ENCODE results near the gene SFT2D1.

DNA sequence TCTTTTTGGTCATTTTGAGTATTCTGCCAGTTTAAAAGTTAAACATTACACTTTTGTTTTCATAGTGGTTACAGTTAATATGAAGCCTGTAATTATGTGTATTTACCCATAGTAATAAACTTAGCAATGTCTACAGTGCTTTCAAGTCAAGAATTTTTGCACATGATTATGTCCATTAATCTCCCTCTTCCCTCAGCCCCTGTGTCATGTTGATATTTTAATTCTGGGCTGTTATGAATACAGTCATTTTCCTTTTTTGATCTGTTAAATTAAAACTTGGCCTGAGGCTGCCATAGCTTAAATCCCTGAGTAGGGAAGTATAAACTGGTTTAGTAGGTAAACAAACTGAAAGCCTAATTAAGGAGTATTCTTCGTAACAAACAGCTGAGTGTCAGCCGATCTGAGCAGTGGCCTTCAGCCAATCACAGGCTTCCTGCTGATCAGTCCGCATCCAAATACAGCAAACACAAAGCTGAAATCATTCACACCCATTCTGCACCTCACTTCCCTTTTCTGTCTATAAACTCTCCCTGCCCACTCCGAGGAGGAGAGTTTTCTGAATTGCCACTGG lies 9.5 kb upstream of the SFT2D1 start:
- no peak for TF ChIP-seq EZH2phosphoT487 (IDR thresholded peaks at IDR 0.05; ENCODE audit: borderline replicate concordance)
- TF ChIP-seq, protein P1, sequence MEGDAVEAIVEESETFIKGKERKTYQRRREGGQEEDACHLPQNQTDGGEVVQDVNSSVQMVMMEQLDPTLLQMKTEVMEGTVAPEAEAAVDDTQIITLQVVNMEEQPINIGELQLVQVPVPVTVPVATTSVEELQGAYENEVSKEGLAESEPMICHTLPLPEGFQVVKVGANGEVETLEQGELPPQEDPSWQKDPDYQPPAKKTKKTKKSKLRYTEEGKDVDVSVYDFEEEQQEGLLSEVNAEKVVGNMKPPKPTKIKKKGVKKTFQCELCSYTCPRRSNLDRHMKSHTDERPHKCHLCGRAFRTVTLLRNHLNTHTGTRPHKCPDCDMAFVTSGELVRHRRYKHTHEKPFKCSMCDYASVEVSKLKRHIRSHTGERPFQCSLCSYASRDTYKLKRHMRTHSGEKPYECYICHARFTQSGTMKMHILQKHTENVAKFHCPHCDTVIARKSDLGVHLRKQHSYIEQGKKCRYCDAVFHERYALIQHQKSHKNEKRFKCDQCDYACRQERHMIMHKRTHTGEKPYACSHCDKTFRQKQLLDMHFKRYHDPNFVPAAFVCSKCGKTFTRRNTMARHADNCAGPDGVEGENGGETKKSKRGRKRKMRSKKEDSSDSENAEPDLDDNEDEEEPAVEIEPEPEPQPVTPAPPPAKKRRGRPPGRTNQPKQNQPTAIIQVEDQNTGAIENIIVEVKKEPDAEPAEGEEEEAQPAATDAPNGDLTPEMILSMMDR (conservative IDR thresholded peaks at IDR 0.05; ENCODE audit: low read length): no peak
